Thoracic aorta (tissue), 2 donors: Measurements from ENCODE around the gene PAQR7. TPM values are rescaled to one million over a fixed set of nuclear protein-coding genes. Genes with fewer than 3 reads are reported as not detected.

Experiments used
- ATAC-seq: fragments of 150-250 bp; one replicate; pipeline ENCODE4 v1.8.0; 2017; ENCODE audit warnings: low read depth; ENCODE audit not compliant: insufficient number of reproducible peaks, low FRiP score
- DNase-seq: peaks from one replicate; pipeline ENCODE4 v3.0.0-alpha.2; 2020; ENCODE audit warnings: low spot score
- H3K27ac ChIP-seq, 2 donors: fragments of 200-600 bp; sonication (generic); 1 replicate in 1 of 2; 2 replicates in 1 of 2; pipeline ENCODE4 v1.5.1; 2016; ENCODE audit warnings: mild to moderate bottlenecking in 2 of 2, moderate library complexity in 2 of 2
- H3K27me3 ChIP-seq: fragments of 200-600 bp; sonication (generic); replicated peaks from 2 replicates; pipeline ENCODE4 v1.6.0; 2016; ENCODE audit warnings: mild to moderate bottlenecking; ENCODE audit not compliant: insufficient read depth
- H3K36me3 ChIP-seq: fragments of 200-600 bp; sonication (generic); one replicate; pipeline ENCODE4 v1.5.1; 2016
- H3K4me1 ChIP-seq, 2 donors: fragments of 200-600 bp; sonication (generic); 1 replicate in 1 of 2; 2 replicates in 1 of 2; pipeline versions ENCODE4 v1.5.1 to v1.6.0; 2016; ENCODE audit warnings: low read depth in 2 of 2, mild to moderate bottlenecking in 1 of 2; ENCODE audit not compliant: control insufficient read depth in 1 of 2
- H3K4me3 ChIP-seq: fragments of 200-600 bp; sonication (generic); 2 replicates; pipeline ENCODE4 v1.5.1; 2016; ENCODE audit warnings: mild to moderate bottlenecking
- H3K9me3 ChIP-seq: fragments of 200-600 bp; sonication (generic); 2 replicates; pipeline ENCODE4 v1.5.1; 2016
- CTCF ChIP-seq: fragments of 200-600 bp; sonication (generic); IDR thresholded peaks from one replicate; pipeline ENCODE4 v1.5.1; 2019; ENCODE audit warnings: antibody characterized with exemption
- total RNA-seq, 2 donors: library from RNA; depleted of rRNA; stranded (reverse); fragments of >200 nt; gene quantifications; one replicate each; pipeline versions ENCODE4 v1.1.0 to v1.2.3, GENCODE V29; 2016

PAQR7 gene
- total RNA-seq, 2 donors from 2014 or later: 7.0 to 7.1 TPM

GRCh38 chr1:25856856-25857255, 18.7 kb downstream of the PAQR7 start:
- Histone ChIP-seq H3K27me3 (no peaks in the 10 kb centered on the region), H3K36me3 (no peaks in the 10 kb centered on the region), H3K4me3 (no peak overlapping the region), H3K4me1 (peaks cover 4 to 13% of the 10 kb centered on the region in 2 donors), H3K9me3 (no peaks in the 10 kb centered on the region), H3K27ac (no peak overlapping the region)
- no peak for ATAC-seq
- no peak for DNase-seq
- no peak for TF ChIP-seq CTCF

- no peak for ATAC-seq
- no peak overlapping the region for H3K27ac ChIP-seq
These were observed 21.0 kb downstream of the PAQR7 start for GRCh38 chr1:25854554-25854953.

GRCh38 chr1:25848531-25848930, 27.0 kb downstream of the PAQR7 start:
- DNase-seq: no peak
- no peaks in the 10 kb centered on the region for H3K27me3 ChIP-seq
- no peak for ATAC-seq
- H3K9me3 ChIP-seq: no peaks in the 10 kb centered on the region
- no peak for TF ChIP-seq CTCF
- H3K36me3 ChIP-seq: no peaks in the 10 kb centered on the region
- no peaks in the 10 kb centered on the region for H3K4me1 ChIP-seq
- no peak overlapping the region for H3K4me3 ChIP-seq
- H3K27ac ChIP-seq: no peak overlapping the region

More at GRCh38 chr1:25854554-25854953, 21.0 kb downstream of the PAQR7 start:
- H3K36me3 ChIP-seq: no peaks in the 10 kb centered on the region
- peaks cover 4 to 8% of the 10 kb centered on the region in 2 donors for H3K4me1 ChIP-seq
- DNase-seq: no peak
- TF ChIP-seq CTCF: no peak
- H3K4me3 ChIP-seq: no peak overlapping the region
- no peaks in the 10 kb centered on the region for H3K27me3 ChIP-seq
- H3K9me3 ChIP-seq: no peaks in the 10 kb centered on the region

- Histone ChIP-seq H3K27me3 (no peaks in the 10 kb centered on the region), H3K9me3 (no peaks in the 10 kb centered on the region), H3K4me1 (no peaks in the 10 kb centered on the region), H3K36me3 (no peaks in the 10 kb centered on the region), H3K27ac (no peak overlapping the region), H3K4me3 (no peak overlapping the region)
- no peak for DNase-seq
- no peak for TF ChIP-seq CTCF
- ATAC-seq: no peak
These were observed 27.6 kb downstream of the PAQR7 start for GRCh38 chr1:25847929-25848328.

GRCh38 chr1:25845664-25846063, 29.8 kb downstream of the PAQR7 start:
- Histone ChIP-seq H3K27ac (no peak overlapping the region), H3K9me3 (no peaks in the 10 kb centered on the region), H3K4me1 (no peaks in the 10 kb centered on the region), H3K4me3 (no peak overlapping the region), H3K27me3 (no peaks in the 10 kb centered on the region), H3K36me3 (no peaks in the 10 kb centered on the region)
- DNase-seq (no peak), ATAC-seq (no peak)
- no peak for TF ChIP-seq CTCF
